Uterus (tissue), 4 donors: ENCODE measurements around the gene ZNF438. TPM values are rescaled to one million over a fixed set of nuclear protein-coding genes. Genes with fewer than 3 reads are reported as not detected.

ENCODE experiments used
- DNase-seq, 2 donors: peaks; one replicate each; pipeline ENCODE4 v3.0.0-alpha.2; 2019 to 2020
- H3K27ac ChIP-seq, 2 donors: fragments of 200-600 bp; sonication (generic); 1 replicate in 1 of 2; 2 replicates in 1 of 2; pipeline ENCODE4 v1.5.1; 2016 to 2018
- H3K27me3 ChIP-seq, 2 donors: fragments of 200-600 bp; sonication (generic); one replicate each; pipeline ENCODE4 v1.5.1; 2018 to 2019; ENCODE audit warnings: control low read depth in 1 of 2
- H3K36me3 ChIP-seq, 2 donors: fragments of 200-600 bp; sonication (generic); one replicate each; pipeline ENCODE4 v1.5.1; 2019; ENCODE audit warnings: control low read depth in 1 of 2
- H3K4me1 ChIP-seq, 2 donors: fragments of 200-600 bp; sonication (generic); one replicate each; pipeline ENCODE4 v1.5.1; 2018 to 2019; ENCODE audit warnings: control low read depth in 1 of 2
- H3K4me3 ChIP-seq, 2 donors: fragments of 200-600 bp; sonication (generic); 1 replicate in 1 of 2; 2 replicates in 1 of 2; pipeline ENCODE4 v1.5.1; 2018 to 2019; ENCODE audit warnings: mild to moderate bottlenecking in 1 of 2
- H3K9me3 ChIP-seq, 2 donors: fragments of 200-600 bp; sonication (generic); one replicate each; pipeline ENCODE4 v1.5.1; 2019; ENCODE audit warnings: control low read depth in 1 of 2
- CTCF ChIP-seq, 4 experiments: fragments of 200-600 bp in 2 of 4; fragments of 450-650 bp in 2 of 4; sonication (generic) in 2 of 4; IDR thresholded peaks; one replicate each; pipeline ENCODE4 v1.5.1; 2016 to 2019; ENCODE audit warnings: antibody characterized with exemption in 4 of 4, mild to moderate bottlenecking in 2 of 4, moderate library complexity in 1 of 4
- POLR2A ChIP-seq, 2 donors: fragments of 450-650 bp; IDR thresholded peaks; one replicate each; pipeline ENCODE4 v1.6.1; 2016; ENCODE audit warnings: antibody characterized with exemption in 2 of 2, mild to moderate bottlenecking in 1 of 2, moderate library complexity in 1 of 2
- intact Hi-C: fragments of 100-400 bp; cut with DNase I; formaldehyde crosslinking; loops from one replicate; pipeline ENCODE4 v1.15.1; 2023; ENCODE audit warnings: low total_unique reads
- total RNA-seq, 4 donors: library from RNA; depleted of rRNA in 3 of 4; stranded (reverse); fragments of >200 nt in 3 of 4; gene quantifications; one replicate each; pipeline versions ENCODE4 v1.1.0 to v1.2.4, GENCODE V29; 2014 to 2023
- donor health status: DM: yes; HTN: yes; CAD: no.

Gene ZNF438
- total RNA-seq, 4 donors from 2014 or later: 5.8 to 24.6 (median 18.4) TPM

GRCh38 chr10:30826679-30827078 lies 205.0 kb downstream of the ZNF438 start:
- no peak for DNase-seq
- Histone ChIP-seq H3K36me3 (no peaks in the 10 kb centered on the region), H3K9me3 (no peaks in the 10 kb centered on the region), H3K27me3 (no peaks in the 10 kb centered on the region), H3K4me1 (peaks cover 0 to 5% of the 10 kb centered on the region in 2 donors), H3K27ac (no peak overlapping the region), H3K4me3 (no peak overlapping the region)
- no peak for TF ChIP-seq POLR2A (IDR thresholded peaks at IDR 0.05)
- no peak for TF ChIP-seq CTCF (IDR thresholded peaks at IDR 0.05)
- intact Hi-C loops: no loop called here

GRCh38 chr10:30825495-30825894 lies 206.2 kb downstream of the ZNF438 start:
- no peaks in the 10 kb centered on the region for H3K36me3 ChIP-seq
- H3K27ac ChIP-seq: no peak overlapping the region
- no peak overlapping the region for H3K4me3 ChIP-seq
- no peaks in the 10 kb centered on the region for H3K27me3 ChIP-seq
- TF ChIP-seq POLR2A (IDR thresholded peaks at IDR 0.05) (no peak), CTCF (IDR thresholded peaks at IDR 0.05) (no peak)
- H3K4me1 ChIP-seq: peaks cover 0 to 6% of the 10 kb centered on the region in 2 donors
- no peaks in the 10 kb centered on the region for H3K9me3 ChIP-seq
- intact Hi-C loops: no loop called here
- no peak for DNase-seq

GRCh38 chr10:30825022-30825421 lies 206.6 kb downstream of the ZNF438 start:
- no peaks in the 10 kb centered on the region for H3K27me3 ChIP-seq
- H3K4me3 ChIP-seq: no peak overlapping the region
- TF ChIP-seq POLR2A (IDR thresholded peaks at IDR 0.05) (no peak), CTCF (IDR thresholded peaks at IDR 0.05) (no peak)
- no peak overlapping the region for H3K27ac ChIP-seq
- no peaks in the 10 kb centered on the region for H3K36me3 ChIP-seq
- no peaks in the 10 kb centered on the region for H3K9me3 ChIP-seq
- H3K4me1 ChIP-seq: peaks cover 0 to 7% of the 10 kb centered on the region in 2 donors
- intact Hi-C loops: no loop called here
- no peak for DNase-seq

GRCh38 chr10:30823651-30824050 lies 208.0 kb downstream of the ZNF438 start:
- Histone ChIP-seq H3K4me3 (no peak overlapping the region), H3K27ac (no peak overlapping the region), H3K9me3 (no peaks in the 10 kb centered on the region), H3K27me3 (no peaks in the 10 kb centered on the region), H3K36me3 (no peaks in the 10 kb centered on the region), H3K4me1 (peaks cover 0 to 7% of the 10 kb centered on the region in 2 donors)
- intact Hi-C loops: no loop called here
- no peak for DNase-seq
- TF ChIP-seq CTCF (IDR thresholded peaks at IDR 0.05) (no peak), POLR2A (IDR thresholded peaks at IDR 0.05) (no peak)

- peaks cover 0 to 7% of the 10 kb centered on the region in 2 donors for H3K4me1 ChIP-seq
- intact Hi-C loops: no loop called here
- H3K4me3 ChIP-seq: no peak overlapping the region
- H3K27ac ChIP-seq: no peak overlapping the region
- TF ChIP-seq CTCF (IDR thresholded peaks at IDR 0.05): no peak
- no peak for TF ChIP-seq POLR2A (IDR thresholded peaks at IDR 0.05)
- no peaks in the 10 kb centered on the region for H3K9me3 ChIP-seq
- H3K27me3 ChIP-seq: no peaks in the 10 kb centered on the region
- H3K36me3 ChIP-seq: no peaks in the 10 kb centered on the region
- DNase-seq: no peak
Observed at GRCh38 chr10:30822693-30823465, 208.8 kb downstream of the ZNF438 start.
